Activated CD8-positive, alpha-beta memory T cell treated with anti-CD3 and anti-CD28 coated beads for 48 hours (primary cell): ENCODE measurements around the gene RAP1GAP2.

Source experiments
- DNase-seq, 3 experiments: peaks; one replicate each; pipeline ENCODE4 v3.0.0-alpha.2; 2020; ENCODE audit warnings: low read depth in 2 of 3, low spot score in 2 of 3

Gene RAP1GAP2

GRCh38 chr17:2940352-2940751 is 144.1 kb downstream of the RAP1GAP2 start:
- no peak for DNase-seq

- no peak for DNase-seq
Observed at GRCh38 chr17:2943981-2944380, 147.7 kb downstream of the RAP1GAP2 start.

GRCh38 chr17:2945299-2945698 is 149.1 kb downstream of the RAP1GAP2 start:
- DNase-seq: no peak

- no peak for DNase-seq
Observed at GRCh38 chr17:2946144-2946543, 149.9 kb downstream of the RAP1GAP2 start.

- no peak for DNase-seq
Observed at GRCh38 chr17:2947588-2947950, 151.3 kb downstream of the RAP1GAP2 start.

- no peak for DNase-seq
Observed at GRCh38 chr17:2947996-2948550, 151.8 kb downstream of the RAP1GAP2 start.

GRCh38 chr17:2948721-2949468 is 152.7 kb downstream of the RAP1GAP2 start:
- DNase-seq: no peak

GRCh38 chr17:2949469-2950044 is 153.3 kb downstream of the RAP1GAP2 start:
- DNase-seq: no peak

GRCh38 chr17:2950846-2951245 is 154.6 kb downstream of the RAP1GAP2 start:
- DNase-seq: no peak

- no peak for DNase-seq
Observed at GRCh38 chr17:2952174-2952845, 156.1 kb downstream of the RAP1GAP2 start.

- no peak for DNase-seq
Observed at GRCh38 chr17:2954898-2955445, 158.7 kb downstream of the RAP1GAP2 start.

GRCh38 chr17:2955931-2956582 is 159.8 kb downstream of the RAP1GAP2 start:
- no peak for DNase-seq

- DNase-seq: no peak
Observed at GRCh38 chr17:2957631-2958286, 161.5 kb downstream of the RAP1GAP2 start.

- DNase-seq: no peak
Observed at GRCh38 chr17:2958706-2959222, 162.5 kb downstream of the RAP1GAP2 start.

GRCh38 chr17:2959371-2960130 is 163.3 kb downstream of the RAP1GAP2 start:
- DNase-seq: no peak

GRCh38 chr17:2961446-2961845 is 165.2 kb downstream of the RAP1GAP2 start:
- DNase-seq: no peak

- no peak for DNase-seq
Observed at GRCh38 chr17:2962236-2962635, 166.0 kb downstream of the RAP1GAP2 start.

- DNase-seq: no peak
Observed at GRCh38 chr17:2962729-2963128, 166.5 kb downstream of the RAP1GAP2 start.

- DNase-seq: no peak
Observed at GRCh38 chr17:2963332-2964027, 167.2 kb downstream of the RAP1GAP2 start.
